Measurements from ENCODE around the gene ZNF646. TPM values are rescaled to one million over a fixed set of nuclear protein-coding genes. Genes with fewer than 3 reads are reported as not detected.

ZNF646 gene
- total and polyA plus RNA-seq, 2 of the 13 experiments (the other 11 are each of a cell fraction or from before 2014, with no cell fraction given) = 3.4 to 10.9 TPM

DNA sequence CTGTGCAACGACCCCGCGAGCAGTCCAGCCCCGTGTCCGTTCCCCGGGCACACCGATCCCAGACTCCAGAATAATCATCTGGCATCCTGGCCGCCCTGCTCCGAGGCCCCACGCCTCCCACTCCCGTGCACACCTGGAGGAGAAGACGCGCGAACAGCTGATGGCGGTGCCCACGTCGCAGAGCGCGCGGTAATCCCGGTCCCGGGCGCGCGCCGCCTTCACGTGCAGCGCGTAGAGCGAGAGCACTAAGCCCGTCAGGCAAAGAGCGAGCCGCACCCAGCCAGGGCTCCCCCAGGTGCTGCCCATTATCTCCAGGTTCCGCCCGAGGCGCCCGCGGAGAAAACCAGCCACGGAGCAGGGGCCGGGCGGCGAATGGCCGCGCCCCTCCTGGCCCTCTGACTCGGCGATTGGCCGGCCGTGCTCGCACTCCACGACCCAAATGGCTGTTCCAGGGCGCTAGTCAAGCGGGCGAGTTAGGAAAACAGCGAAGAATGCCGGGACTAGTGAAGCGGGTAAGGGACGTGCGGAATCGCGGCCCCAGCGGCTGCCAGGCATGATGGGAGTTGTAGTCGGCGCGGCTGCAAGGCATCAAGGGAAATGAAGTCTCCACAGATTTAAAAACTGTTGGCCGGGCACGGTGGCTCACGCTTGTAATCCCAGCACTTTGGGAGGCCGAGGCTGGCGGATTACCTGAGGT is 20.4 kb downstream of the ZNF646 start, which contains the start of gene VKORC1 (continued):
- TF ChIP-seq LCORL (IDR thresholded peaks at IDR 0.05) = no peak
- peak; percentile 85 for TF ChIP-seq LCORL (CRISPR knock-in tag; IDR thresholded peaks at IDR 0.05)
- TF ChIP-seq, protein P1, sequence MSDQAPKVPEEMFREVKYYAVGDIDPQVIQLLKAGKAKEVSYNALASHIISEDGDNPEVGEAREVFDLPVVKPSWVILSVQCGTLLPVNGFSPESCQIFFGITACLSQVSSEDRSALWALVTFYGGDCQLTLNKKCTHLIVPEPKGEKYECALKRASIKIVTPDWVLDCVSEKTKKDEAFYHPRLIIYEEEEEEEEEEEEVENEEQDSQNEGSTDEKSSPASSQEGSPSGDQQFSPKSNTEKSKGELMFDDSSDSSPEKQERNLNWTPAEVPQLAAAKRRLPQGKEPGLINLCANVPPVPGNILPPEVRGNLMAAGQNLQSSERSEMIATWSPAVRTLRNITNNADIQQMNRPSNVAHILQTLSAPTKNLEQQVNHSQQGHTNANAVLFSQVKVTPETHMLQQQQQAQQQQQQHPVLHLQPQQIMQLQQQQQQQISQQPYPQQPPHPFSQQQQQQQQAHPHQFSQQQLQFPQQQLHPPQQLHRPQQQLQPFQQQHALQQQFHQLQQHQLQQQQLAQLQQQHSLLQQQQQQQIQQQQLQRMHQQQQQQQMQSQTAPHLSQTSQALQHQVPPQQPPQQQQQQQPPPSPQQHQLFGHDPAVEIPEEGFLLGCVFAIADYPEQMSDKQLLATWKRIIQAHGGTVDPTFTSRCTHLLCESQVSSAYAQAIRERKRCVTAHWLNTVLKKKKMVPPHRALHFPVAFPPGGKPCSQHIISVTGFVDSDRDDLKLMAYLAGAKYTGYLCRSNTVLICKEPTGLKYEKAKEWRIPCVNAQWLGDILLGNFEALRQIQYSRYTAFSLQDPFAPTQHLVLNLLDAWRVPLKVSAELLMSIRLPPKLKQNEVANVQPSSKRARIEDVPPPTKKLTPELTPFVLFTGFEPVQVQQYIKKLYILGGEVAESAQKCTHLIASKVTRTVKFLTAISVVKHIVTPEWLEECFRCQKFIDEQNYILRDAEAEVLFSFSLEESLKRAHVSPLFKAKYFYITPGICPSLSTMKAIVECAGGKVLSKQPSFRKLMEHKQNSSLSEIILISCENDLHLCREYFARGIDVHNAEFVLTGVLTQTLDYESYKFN (CRISPR knock-in tag; conservative IDR thresholded peaks at IDR 0.05) = peak; percentile 61
- peak; percentile 73 for TF ChIP-seq ZNF205 (CRISPR knock-in tag; IDR thresholded peaks at IDR 0.05)
- no peak for TF ChIP-seq ZNF468 (CRISPR knock-in tag; IDR thresholded peaks at IDR 0.05)
- no peak for TF ChIP-seq MLX (CRISPR knock-in tag; IDR thresholded peaks at IDR 0.05)
- TF ChIP-seq CREM (IDR thresholded peaks at IDR 0.05) = peak; percentile 87
- TF ChIP-seq CREM (CRISPR knock-in tag; IDR thresholded peaks at IDR 0.05) = no peak
- TF ChIP-seq BCL6 (CRISPR knock-in tag; IDR thresholded peaks at IDR 0.05) = no peak; the same call in 1 of the 2 replicates
- no peak for TF ChIP-seq ZNF10 (CRISPR knock-in tag; IDR thresholded peaks at IDR 0.05; ENCODE audit: borderline replicate concordance, low read depth)
- peak; percentile 89 for TF ChIP-seq TEAD3 (CRISPR knock-in tag; optimal IDR thresholded peaks at IDR 0.05; ENCODE audit: borderline replicate concordance)
- no peak for TF ChIP-seq ZNF547 (CRISPR knock-in tag; IDR thresholded peaks at IDR 0.05)
- TF ChIP-seq DNMT1 (CRISPR knock-in tag; IDR thresholded peaks at IDR 0.05) = no peak; the same call in 1 of the 2 replicates
- TF ChIP-seq MATR3 (CRISPR knock-in tag; IDR thresholded peaks at IDR 0.05) = no peak
- TF ChIP-seq MXD4 (CRISPR knock-in tag; IDR thresholded peaks at IDR 0.05) = peak; percentile 89
- TF ChIP-seq ZBTB2 (CRISPR knock-in tag; IDR thresholded peaks at IDR 0.05; ENCODE audit: low read depth) = peak; percentile 71
- no peak for TF ChIP-seq DPF2 (CRISPR knock-in tag; IDR thresholded peaks at IDR 0.05; ENCODE audit: borderline replicate concordance, low read depth)
- TF ChIP-seq ZNF510 (CRISPR knock-in tag; IDR thresholded peaks at IDR 0.05; ENCODE audit: low read depth) = 0 out of 2 replicates have a peak, but pooled peaks have one; percentile 22
- peak; percentile 77 for TF ChIP-seq NR0B2 (CRISPR knock-in tag; IDR thresholded peaks at IDR 0.05)
- TF ChIP-seq ZBTB37 (CRISPR knock-in tag; IDR thresholded peaks at IDR 0.05) = no peak
- TF ChIP-seq, protein P2, sequence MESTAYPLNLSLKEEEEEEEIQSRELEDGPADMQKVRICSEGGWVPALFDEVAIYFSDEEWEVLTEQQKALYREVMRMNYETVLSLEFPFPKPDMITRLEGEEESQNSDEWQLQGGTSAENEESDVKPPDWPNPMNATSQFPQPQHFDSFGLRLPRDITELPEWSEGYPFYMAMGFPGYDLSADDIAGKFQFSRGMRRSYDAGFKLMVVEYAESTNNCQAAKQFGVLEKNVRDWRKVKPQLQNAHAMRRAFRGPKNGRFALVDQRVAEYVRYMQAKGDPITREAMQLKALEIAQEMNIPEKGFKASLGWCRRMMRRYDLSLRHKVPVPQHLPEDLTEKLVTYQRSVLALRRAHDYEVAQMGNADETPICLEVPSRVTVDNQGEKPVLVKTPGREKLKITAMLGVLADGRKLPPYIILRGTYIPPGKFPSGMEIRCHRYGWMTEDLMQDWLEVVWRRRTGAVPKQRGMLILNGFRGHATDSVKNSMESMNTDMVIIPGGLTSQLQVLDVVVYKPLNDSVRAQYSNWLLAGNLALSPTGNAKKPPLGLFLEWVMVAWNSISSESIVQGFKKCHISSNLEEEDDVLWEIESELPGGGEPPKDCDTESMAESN (CRISPR knock-in tag; conservative IDR thresholded peaks at IDR 0.05) = peak; percentile 96
